ENCODE measurements around the gene FAM187B. TPM values are rescaled to one million over a fixed set of nuclear protein-coding genes. Genes with fewer than 3 reads are reported as not detected.

Gene FAM187B
- total RNA-seq, 4 donors from 2014 or later, result 0.67 TPM; not detected in 3

GRCh38 chr19:35231956-35232645 is 3.6 kb upstream of the FAM187B start:
- intact Hi-C loops (cut with DNase I), result no loop called here
- TF ChIP-seq POLR2A (IDR thresholded peaks at IDR 0.05) (no peak), CTCF (IDR thresholded peaks at IDR 0.05) (no peak)
- Histone ChIP-seq H3K27me3 (no peaks in the 10 kb centered on the region), H3K4me3 (replicated peaks in 1 of 3) (no peak overlapping the region), H3K4me1 (no peaks in the 10 kb centered on the region), H3K27ac (no peak overlapping the region), H3K9me3 (no peaks in the 10 kb centered on the region), H3K36me3 (no peaks in the 10 kb centered on the region)
- no peak for DNase-seq
- WGBS, 2 donors, result 86 to 96% methylated on average over 11 to 14 of the region's 14 CpGs

DNA sequence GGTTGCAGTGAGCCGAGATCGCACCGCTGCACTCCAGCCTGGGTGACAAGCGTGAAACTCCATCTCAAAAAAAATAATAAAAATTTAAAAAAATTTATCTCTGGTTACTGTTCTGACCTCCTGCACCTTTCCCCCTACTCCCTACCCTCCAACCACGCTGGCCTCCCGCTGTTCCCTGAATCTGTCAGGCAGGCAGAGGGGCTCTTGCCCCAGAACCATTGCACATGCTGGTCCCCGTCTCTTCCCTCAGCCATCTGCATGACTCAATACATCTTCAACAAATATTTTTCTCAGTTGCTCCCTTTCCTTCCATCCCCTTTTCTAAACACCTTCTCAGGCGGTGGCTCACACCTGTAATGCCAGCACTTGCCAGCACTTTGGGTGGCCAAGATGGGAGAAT is 1.1 kb upstream of the FAM187B start:
- WGBS, 2 donors, result 91% methylated on average over 8 of the region's 8 CpGs
- Histone ChIP-seq H3K9me3 (no peaks in the 10 kb centered on the region), H3K4me3 (replicated peaks in 1 of 3) (no peak overlapping the region), H3K36me3 (no peaks in the 10 kb centered on the region), H3K4me1 (peaks cover 0 to 2% of the 10 kb centered on the region in 2 donors), H3K27me3 (no peaks in the 10 kb centered on the region), H3K27ac (no peak overlapping the region)
- no peak for DNase-seq
- intact Hi-C loops (cut with DNase I), result no loop called here
- TF ChIP-seq CTCF (IDR thresholded peaks at IDR 0.05) (no peak), POLR2A (IDR thresholded peaks at IDR 0.05) (no peak)

GRCh38 chr19:35226748-35227147 is 1.8 kb downstream of the FAM187B start:
- H3K4me3 ChIP-seq (replicated peaks in 1 of 3), result no peak overlapping the region
- H3K36me3 ChIP-seq, result no peaks in the 10 kb centered on the region
- no peaks in the 10 kb centered on the region for H3K27me3 ChIP-seq
- H3K27ac ChIP-seq, result no peak overlapping the region
- H3K4me1 ChIP-seq, result peaks cover 0 to 2% of the 10 kb centered on the region in 2 donors
- TF ChIP-seq CTCF (IDR thresholded peaks at IDR 0.05) (no peak), POLR2A (IDR thresholded peaks at IDR 0.05) (no peak)
- intact Hi-C loops (cut with DNase I), result no loop called here
- no peak for DNase-seq
- 91 to 98% methylated on average over 5 of the region's 5 CpGs for WGBS, 2 donors
- H3K9me3 ChIP-seq, result no peaks in the 10 kb centered on the region

DNA sequence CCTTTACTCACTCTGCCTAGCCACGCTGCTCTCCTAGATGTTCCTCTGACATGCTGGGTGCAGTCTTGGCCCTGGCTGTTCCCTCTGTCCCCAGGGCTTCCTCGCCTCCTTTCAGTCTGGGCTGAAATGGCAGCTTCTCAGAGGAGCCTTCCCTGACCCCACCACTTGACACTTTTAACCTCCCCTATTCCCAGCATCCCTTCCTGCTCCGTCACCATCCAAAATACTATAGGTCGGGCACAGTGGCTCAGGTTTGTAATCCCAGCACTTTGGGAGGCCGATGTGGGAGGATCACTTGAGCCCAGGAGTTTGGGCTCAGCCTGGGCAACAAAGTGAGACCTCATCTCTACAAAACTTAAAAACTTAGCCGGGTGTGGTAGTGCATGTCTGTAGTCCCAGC is 2.6 kb downstream of the FAM187B start:
- Histone ChIP-seq H3K27ac (no peak overlapping the region), H3K27me3 (no peaks in the 10 kb centered on the region), H3K4me3 (replicated peaks in 1 of 3) (no peak overlapping the region), H3K4me1 (peaks cover 0 to 2% of the 10 kb centered on the region in 2 donors), H3K9me3 (no peaks in the 10 kb centered on the region), H3K36me3 (no peaks in the 10 kb centered on the region)
- DNase-seq, result no peak
- no peak for TF ChIP-seq CTCF (IDR thresholded peaks at IDR 0.05)
- TF ChIP-seq POLR2A (IDR thresholded peaks at IDR 0.05), result no peak
- intact Hi-C loops (cut with DNase I), result no loop called here
- 88 to 94% methylated on average over 6 of the region's 6 CpGs for WGBS, 2 donors

GRCh38 chr19:35224681-35225571 is 3.6 kb downstream of the FAM187B start:
- Histone ChIP-seq H3K36me3 (no peaks in the 10 kb centered on the region), H3K9me3 (no peaks in the 10 kb centered on the region), H3K4me1 (peaks cover 0 to 2% of the 10 kb centered on the region in 2 donors), H3K4me3 (replicated peaks in 1 of 3) (no peak overlapping the region), H3K27ac (no peak overlapping the region), H3K27me3 (no peaks in the 10 kb centered on the region)
- WGBS, 2 donors, result 63 to 64% methylated on average over 14 to 23 of the region's 41 CpGs
- intact Hi-C loops (cut with DNase I), result no loop called here
- DNase-seq, result no peak
- TF ChIP-seq POLR2A (IDR thresholded peaks at IDR 0.05) (no peak), CTCF (IDR thresholded peaks at IDR 0.05) (no peak)
